Pons (tissue), 1 donor: ENCODE data around the gene WNT5B.
A peak's percentile ranks its signal among the peaks of the same experiment; 100 is the strongest.
"Not testable (repeated sequence)": the region's sequence is repeated elsewhere in the genome, so short reads cannot be mapped to it uniquely, and the experiment has no call there.

Experiments used
- DNase-seq: peaks from one replicate; pipeline ENCODE4 v3.0.0-alpha.2; 2016; ENCODE audit warnings: low spot score

WNT5B gene

DNA sequence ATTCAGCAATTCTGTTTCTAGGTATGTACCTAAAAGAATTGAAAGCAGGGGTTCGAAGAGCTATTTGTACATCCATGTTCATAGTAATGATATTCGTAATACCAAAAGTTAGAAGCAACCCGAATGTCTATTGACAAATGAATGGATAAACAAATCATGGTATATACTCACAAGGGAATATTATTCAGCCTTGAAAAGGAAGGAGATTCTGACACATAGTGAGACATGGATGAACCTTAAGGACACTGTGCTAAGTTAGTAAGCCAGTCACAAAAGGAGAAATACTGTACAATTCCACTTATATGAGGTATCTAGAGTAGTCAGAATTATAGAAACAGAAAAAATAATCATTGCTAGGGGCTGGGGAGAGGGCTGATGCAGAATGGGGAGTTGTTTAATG is 30.3 kb upstream of the WNT5B start:
- DNase-seq = no peak

DNA sequence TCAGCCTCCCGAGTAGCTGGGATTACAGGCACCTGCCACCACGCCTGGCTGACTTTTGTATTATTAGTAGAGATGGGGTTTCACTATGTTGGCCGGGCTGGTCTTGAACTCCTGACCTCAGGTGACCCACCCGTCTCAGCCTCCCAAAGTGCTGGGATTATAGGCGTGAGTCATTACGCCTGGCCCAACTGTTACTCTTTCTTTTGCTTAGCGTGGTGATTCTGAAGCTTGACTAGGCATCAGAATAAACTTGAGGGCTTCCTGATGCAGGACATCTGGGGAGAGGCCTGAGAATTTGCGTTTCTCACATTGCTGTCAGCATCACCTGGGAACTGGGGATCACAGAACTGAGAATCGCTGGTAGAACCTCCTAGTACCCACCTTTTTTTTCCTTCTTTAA is 26.3 kb upstream of the WNT5B start:
- DNase-seq = not testable (repeated sequence)

GRCh38 chr12:1603269-1603993 is 25.6 kb upstream of the WNT5B start:
- no peak for DNase-seq

- DNase-seq = no peak
Observed at GRCh38 chr12:1604464-1604863, 24.6 kb upstream of the WNT5B start.

GRCh38 chr12:1605129-1606020 is 23.7 kb upstream of the WNT5B start:
- DNase-seq = peak; percentile 91

- peak; percentile 70 for DNase-seq
Observed at GRCh38 chr12:1606021-1606622, 22.9 kb upstream of the WNT5B start.

GRCh38 chr12:1607940-1608712 is 20.9 kb upstream of the WNT5B start:
- no peak for DNase-seq

- no peak for DNase-seq
Observed at GRCh38 chr12:1608713-1609119, 20.3 kb upstream of the WNT5B start.

DNA sequence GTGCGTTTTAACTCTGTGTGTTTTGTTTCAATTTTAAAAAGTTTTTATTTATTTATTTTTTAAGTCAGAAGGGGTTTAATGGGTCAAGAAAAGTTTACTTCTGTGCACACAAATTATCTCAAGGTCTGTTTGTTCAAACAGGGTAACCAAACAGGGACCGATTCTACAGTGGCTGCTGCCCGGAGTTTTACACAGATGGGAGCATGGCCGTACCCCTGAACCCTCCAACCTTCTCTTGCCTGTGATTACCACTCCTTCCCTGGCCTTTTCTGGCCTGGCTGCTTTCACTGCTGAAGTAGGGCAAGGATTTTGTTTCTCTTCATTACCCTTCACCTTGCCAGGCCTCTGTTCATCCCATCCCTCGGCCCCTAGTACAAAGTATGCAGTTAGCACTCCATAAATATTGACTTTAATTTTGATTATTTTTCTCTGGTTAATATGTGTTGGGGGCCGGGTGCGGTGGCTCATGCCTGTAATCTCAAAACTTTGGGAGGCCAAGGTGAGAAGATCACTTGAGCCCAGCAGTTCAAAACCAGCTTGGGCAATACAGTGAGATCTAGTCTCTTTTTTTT is 18.9 kb upstream of the WNT5B start:
- DNase-seq = no peak

DNA sequence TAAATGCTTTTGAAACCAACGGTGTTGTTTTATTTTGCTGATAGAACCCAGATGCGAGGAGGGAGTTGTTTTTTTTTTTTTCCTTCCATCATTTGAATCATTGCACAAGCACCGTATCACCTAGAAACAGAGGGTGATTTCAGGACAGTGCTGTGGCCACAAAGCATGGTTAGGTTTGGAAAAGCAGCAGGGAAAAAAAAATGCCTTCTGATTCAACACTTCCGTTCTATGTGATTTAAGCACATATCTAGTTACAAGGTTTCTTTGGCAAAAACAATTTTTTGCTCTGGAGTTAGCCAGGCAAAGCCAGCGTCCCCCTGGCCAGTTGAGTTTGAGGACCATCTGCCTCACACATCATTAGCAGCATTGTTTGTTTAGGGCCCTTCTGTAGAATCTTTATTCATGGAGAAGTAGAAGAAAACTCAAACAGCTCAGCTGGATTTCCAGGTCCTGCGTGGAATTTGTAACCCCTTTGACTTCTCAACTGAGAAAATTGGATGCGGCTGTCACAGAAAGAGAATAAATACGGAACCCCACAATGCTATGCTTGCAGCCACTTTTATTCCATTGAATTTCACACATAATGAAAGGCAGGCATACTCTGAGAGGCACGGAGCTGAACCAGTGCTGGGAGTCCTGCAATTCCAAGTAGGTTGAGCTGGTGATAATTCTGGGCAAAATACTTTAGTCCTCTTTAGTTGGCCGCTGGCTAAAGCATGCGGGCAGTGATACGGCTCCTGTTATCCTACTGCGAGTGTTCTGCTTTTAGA is 17.0 kb upstream of the WNT5B start:
- no peak for DNase-seq

DNA sequence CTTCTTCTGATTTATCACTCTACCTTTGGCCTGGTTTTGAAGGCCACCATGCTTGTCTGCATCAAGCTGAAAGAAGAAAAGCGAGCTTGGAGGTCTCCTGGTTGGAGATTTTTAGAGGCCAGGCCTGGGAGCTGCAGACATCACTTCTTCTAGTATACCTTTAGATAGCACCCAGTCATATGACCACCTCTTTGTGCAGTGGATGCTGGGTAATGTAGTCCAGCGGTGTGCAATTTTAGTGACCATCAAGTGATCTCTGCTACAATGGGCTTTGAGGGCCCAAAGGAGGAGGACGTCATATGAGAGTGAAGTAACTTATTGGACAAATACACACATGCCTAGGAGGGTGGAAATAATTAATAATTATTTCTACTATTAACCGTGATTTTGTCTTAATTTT is 15.2 kb upstream of the WNT5B start:
- no peak for DNase-seq

- no peak for DNase-seq
Observed at GRCh38 chr12:1614360-1614759, 14.7 kb upstream of the WNT5B start.

- DNase-seq = no peak
Observed at GRCh38 chr12:1616233-1617066, 12.6 kb upstream of the WNT5B start.

DNA sequence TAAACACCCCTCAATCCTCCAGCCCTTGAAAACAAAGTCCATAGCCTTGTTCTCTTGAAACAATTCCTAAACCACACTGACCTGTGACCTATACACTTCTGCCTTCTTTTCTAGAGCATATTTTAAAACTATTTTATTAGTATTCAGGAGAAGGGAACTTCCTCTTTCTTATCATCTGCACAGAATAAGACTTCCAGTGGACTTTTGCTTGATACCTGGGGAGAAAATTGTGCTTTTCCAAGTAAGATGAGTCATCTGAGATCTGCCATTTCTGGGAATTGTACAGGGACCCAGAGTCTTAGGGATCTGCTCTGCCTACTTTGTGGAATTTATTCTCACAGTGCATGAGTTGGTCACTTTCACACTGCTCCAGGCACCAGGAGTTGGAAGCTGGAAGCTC is 10.5 kb upstream of the WNT5B start:
- no peak for DNase-seq

GRCh38 chr12:1619159-1619558 is 9.9 kb upstream of the WNT5B start:
- no peak for DNase-seq

- no peak for DNase-seq
Observed at GRCh38 chr12:1619587-1619986, 9.4 kb upstream of the WNT5B start.

DNA sequence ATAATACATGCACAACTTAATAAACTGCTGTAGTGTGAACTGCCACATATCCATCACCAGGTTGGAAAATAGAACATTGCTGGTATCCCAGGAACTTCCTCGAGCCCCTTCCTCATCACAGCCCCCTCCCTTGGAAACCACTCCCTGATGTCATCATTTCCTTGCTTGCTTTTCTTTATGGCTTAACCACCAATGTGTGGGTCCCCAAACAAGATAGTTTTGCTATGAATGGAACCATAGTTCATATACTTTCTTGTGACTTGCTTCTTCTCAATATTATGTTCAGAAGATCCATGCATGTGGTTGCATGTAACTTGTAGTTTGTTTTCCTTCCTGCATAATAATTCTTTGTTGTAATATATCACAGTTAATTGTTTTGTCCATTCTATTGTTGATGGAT is 8.9 kb upstream of the WNT5B start:
- no peak for DNase-seq

DNA sequence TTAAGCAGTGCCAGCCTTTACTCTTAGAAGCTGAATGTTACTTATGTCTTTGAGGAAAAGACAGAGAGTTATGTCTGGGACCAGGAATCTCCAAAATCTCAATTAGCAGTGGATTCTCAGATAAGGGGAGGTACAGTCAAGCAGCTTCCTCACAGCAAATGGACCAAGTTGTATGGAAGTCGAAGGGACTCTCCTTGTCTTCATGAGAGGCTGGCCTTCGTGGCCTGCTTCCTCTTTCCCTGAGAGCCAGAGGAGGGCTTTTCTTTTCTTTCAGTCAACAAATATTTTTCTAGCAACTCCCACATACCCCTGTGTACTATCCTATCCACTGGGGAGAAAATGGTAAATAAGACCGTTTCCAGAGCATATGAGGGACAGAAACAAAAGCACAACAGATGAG is 6.6 kb upstream of the WNT5B start:
- DNase-seq = no peak

- DNase-seq = no peak
Observed at GRCh38 chr12:1629338-1630132, 504 bp downstream of the WNT5B start.
